Measurements from ENCODE around the gene TRABD2B.

Gene TRABD2B

GRCh38 chr1:47755101-47755990 lies 241.8 kb downstream of the TRABD2B start:
- no peak for DNase-seq (ENCODE audit: low read depth, low spot score)
- in situ Hi-C loops (cut with HindIII; ENCODE audit: low sequenced_read_pairs): no loop called here
- H3K4me3 ChIP-seq (ENCODE audit: low read depth, low read length): no peak overlapping the region
- peak; percentile 38 for TF ChIP-seq CTCF (IDR thresholded peaks at IDR 0.05; ENCODE audit: low read depth, low read length)

GRCh38 chr1:47754221-47754620 lies 243.0 kb downstream of the TRABD2B start:
- no peak overlapping the region for H3K4me3 ChIP-seq (ENCODE audit: low read depth, low read length)
- in situ Hi-C loops (cut with HindIII; ENCODE audit: low sequenced_read_pairs): no loop called here
- no peak for DNase-seq (ENCODE audit: low read depth, low spot score)
- TF ChIP-seq CTCF (IDR thresholded peaks at IDR 0.05; ENCODE audit: low read depth, low read length): no peak

- DNase-seq (ENCODE audit: low read depth, low spot score): no peak
- no peak overlapping the region for H3K4me3 ChIP-seq (ENCODE audit: low read depth, low read length)
- in situ Hi-C loops (cut with HindIII; ENCODE audit: low sequenced_read_pairs): no loop called here
- TF ChIP-seq CTCF (IDR thresholded peaks at IDR 0.05; ENCODE audit: low read depth, low read length): no peak
These were observed 243.4 kb downstream of the TRABD2B start for GRCh38 chr1:47753808-47754207.

- no peak for DNase-seq (ENCODE audit: low read depth, low spot score)
- in situ Hi-C loops (cut with HindIII; ENCODE audit: low sequenced_read_pairs): no loop called here
- H3K4me3 ChIP-seq (ENCODE audit: low read depth, low read length): no peak overlapping the region
- TF ChIP-seq CTCF (IDR thresholded peaks at IDR 0.05; ENCODE audit: low read depth, low read length): no peak
These were observed 244.6 kb downstream of the TRABD2B start for GRCh38 chr1:47752559-47752958.

- no peak for TF ChIP-seq CTCF (IDR thresholded peaks at IDR 0.05; ENCODE audit: low read depth, low read length)
- no peak for DNase-seq (ENCODE audit: low read depth, low spot score)
- in situ Hi-C loops (cut with HindIII; ENCODE audit: low sequenced_read_pairs): no loop called here
- no peak overlapping the region for H3K4me3 ChIP-seq (ENCODE audit: low read depth, low read length)
These were observed 245.2 kb downstream of the TRABD2B start for GRCh38 chr1:47751996-47752451.

- in situ Hi-C loops (cut with HindIII; ENCODE audit: low sequenced_read_pairs): no loop called here
- no peak for DNase-seq (ENCODE audit: low read depth, low spot score)
- no peak overlapping the region for H3K4me3 ChIP-seq (ENCODE audit: low read depth, low read length)
- no peak for TF ChIP-seq CTCF (IDR thresholded peaks at IDR 0.05; ENCODE audit: low read depth, low read length)
These were observed 246.0 kb downstream of the TRABD2B start for GRCh38 chr1:47751193-47751592.

All from astrocyte of the spinal cord (primary cell).